Duodenal mucosa (tissue), 2 donors: ENCODE results near the gene ELF2.
"Not testable (repeated sequence)": the region's sequence is repeated elsewhere in the genome, so short reads cannot be mapped to it uniquely, and the experiment has no call there.

Source experiments
- H3K27ac ChIP-seq: one replicate; pipeline ENCODE4 v1.7.0; 2013; ENCODE audit warnings: low read depth, low read length
- H3K27me3 ChIP-seq, 2 donors: one replicate each; pipeline ENCODE4 v1.7.0; 2013; ENCODE audit warnings: low read length in 2 of 2, control low read depth in 1 of 2; ENCODE audit not compliant: insufficient read depth in 2 of 2, control insufficient read depth in 1 of 2
- H3K36me3 ChIP-seq, 2 donors: one replicate each; pipeline ENCODE4 v1.7.0; 2013; ENCODE audit warnings: low read length in 2 of 2, control low read depth in 1 of 2; ENCODE audit not compliant: insufficient read depth in 2 of 2, control insufficient read depth in 1 of 2
- H3K4me1 ChIP-seq, 2 donors: one replicate each; pipeline ENCODE4 v1.7.0; 2013; ENCODE audit warnings: low read length in 2 of 2, control low read depth in 1 of 2; ENCODE audit not compliant: insufficient read depth in 2 of 2, control insufficient read depth in 1 of 2
- H3K4me3 ChIP-seq, 2 donors: one replicate each; pipeline ENCODE4 v1.7.0; 2013; ENCODE audit warnings: low read length in 2 of 2, low read depth in 1 of 2
- H3K9ac ChIP-seq, 2 donors: one replicate each; pipeline ENCODE4 v1.7.0; 2013; ENCODE audit warnings: low read length in 2 of 2, low read depth in 1 of 2
- H3K9me3 ChIP-seq, 2 donors: one replicate each; pipeline ENCODE4 v1.7.0; 2013; ENCODE audit warnings: low read length in 2 of 2, control low read depth in 1 of 2; ENCODE audit not compliant: control insufficient read depth in 1 of 2

ELF2 gene

DNA sequence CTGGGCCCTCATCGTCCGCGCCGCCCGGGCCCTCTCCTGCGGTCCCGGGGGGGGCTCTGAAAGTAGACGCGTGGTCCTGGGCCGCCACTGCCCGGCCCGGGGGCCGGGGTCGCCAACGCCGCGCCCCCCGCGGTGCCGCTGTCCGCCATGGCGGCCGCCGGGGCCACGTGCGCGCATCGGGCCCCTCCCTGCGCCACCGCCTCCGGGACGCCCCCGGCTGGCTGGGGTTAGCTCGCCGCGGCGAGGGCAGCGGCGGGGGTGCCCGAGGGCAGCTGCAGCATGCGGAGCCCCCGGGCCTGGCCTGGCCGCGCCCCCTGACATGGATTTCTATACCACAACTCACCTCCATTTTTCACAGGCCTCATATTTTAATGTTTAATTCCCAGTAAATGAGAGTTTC, 61.8 kb downstream of the ELF2 start:
- no peaks in the 10 kb centered on the region for H3K27me3 ChIP-seq
- H3K4me3 ChIP-seq, result no peak overlapping the region
- no peak overlapping the region for H3K27ac ChIP-seq
- H3K36me3 ChIP-seq, result no peaks in the 10 kb centered on the region
- H3K9ac ChIP-seq, result no peak overlapping the region
- no peaks in the 10 kb centered on the region for H3K4me1 ChIP-seq
- no peaks in the 10 kb centered on the region for H3K9me3 ChIP-seq

GRCh38 chr4:139114795-139115194, 62.2 kb downstream of the ELF2 start:
- H3K9me3 ChIP-seq, H3K36me3 ChIP-seq, H3K9ac ChIP-seq, H3K27me3 ChIP-seq, H3K4me1 ChIP-seq, H3K27ac ChIP-seq, H3K4me3 ChIP-seq: not testable (repeated sequence)

DNA sequence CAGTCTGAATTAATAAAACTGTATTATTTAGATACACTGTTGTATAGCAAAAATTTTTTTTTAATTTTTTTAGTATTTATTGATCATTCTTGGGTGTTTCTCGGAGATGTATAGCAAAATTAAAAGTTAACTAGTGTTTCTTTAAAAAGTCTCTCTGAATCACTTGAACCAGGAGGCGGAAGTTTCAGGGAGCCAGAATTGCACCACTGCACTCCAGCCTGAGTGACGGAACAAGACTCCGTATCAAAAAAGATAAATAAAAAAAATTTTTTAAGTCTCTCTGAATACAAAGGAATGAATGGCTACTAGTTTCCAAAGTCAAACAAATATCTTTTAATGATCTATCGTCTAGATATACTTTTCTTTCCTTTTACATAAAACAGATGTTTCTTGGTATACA, 64.4 kb downstream of the ELF2 start:
- Histone ChIP-seq H3K9ac (no peak overlapping the region), H3K36me3 (no peaks in the 10 kb centered on the region), H3K27ac (no peak overlapping the region), H3K27me3 (no peaks in the 10 kb centered on the region), H3K4me3 (no peak overlapping the region), H3K4me1 (no peaks in the 10 kb centered on the region), H3K9me3 (no peaks in the 10 kb centered on the region)

GRCh38 chr4:139108567-139109128, 68.4 kb downstream of the ELF2 start:
- H3K9ac ChIP-seq, result no peak overlapping the region
- no peak overlapping the region for H3K27ac ChIP-seq
- H3K4me3 ChIP-seq, result no peak overlapping the region

DNA sequence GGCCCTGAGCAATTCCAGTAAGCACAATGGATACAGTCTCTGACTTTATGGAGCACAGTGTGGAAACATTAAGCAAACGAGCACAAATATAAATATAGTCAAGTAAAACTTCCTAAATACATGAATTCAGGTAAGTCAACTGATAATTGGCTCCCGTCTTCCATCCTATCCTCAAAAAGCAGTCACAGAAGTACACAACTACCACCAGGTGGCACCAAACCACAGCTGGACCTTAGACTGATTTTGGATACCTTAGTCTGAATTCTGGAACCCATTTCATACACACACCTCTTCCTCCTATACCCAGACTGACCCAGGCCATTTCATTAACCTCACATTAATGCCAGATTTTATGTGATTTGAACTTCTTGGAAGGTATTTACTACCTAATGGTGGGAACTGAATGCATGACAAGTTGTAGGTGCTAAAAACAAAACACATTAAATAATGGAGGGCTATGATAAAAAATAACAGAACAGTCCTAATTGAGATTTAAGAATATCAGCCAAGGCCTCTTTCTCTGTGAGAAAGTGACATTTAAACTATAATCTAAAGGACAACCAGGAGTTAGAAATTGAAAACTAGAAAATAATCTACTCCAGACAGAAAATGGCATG, 77.5 kb downstream of the ELF2 start:
- Histone ChIP-seq H3K9me3 (no peaks in the 10 kb centered on the region), H3K36me3 (no peaks in the 10 kb centered on the region), H3K27me3 (no peaks in the 10 kb centered on the region), H3K27ac (no peak overlapping the region), H3K9ac (no peak overlapping the region), H3K4me3 (no peak overlapping the region), H3K4me1 (peaks cover 0 to 10% of the 10 kb centered on the region in 2 donors)

More at GRCh38 chr4:139108567-139109128, 68.4 kb downstream of the ELF2 start:
- no peaks in the 10 kb centered on the region for H3K36me3 ChIP-seq
- no peaks in the 10 kb centered on the region for H3K9me3 ChIP-seq
- H3K27me3 ChIP-seq, result no peaks in the 10 kb centered on the region
- H3K4me1 ChIP-seq, result no peaks in the 10 kb centered on the region

DNA sequence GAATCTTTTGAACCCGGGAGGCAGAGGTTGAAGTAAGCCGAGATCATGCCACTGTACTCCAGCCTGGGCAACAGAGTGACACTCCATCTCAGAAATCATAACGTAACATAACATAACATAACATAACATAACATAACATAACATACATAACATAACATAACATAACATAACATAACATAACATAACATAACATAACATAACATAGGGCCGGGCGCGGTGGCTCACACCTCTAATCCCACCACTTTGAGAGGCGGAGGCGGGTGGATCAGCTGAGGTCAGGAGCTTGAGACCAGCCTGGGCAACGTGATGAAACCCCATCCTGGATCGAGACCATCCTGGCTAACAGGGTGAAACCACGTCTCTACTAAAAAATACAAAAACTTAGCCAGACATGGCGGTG, 84.7 kb downstream of the ELF2 start:
- Histone ChIP-seq H3K4me1 (no peaks in the 10 kb centered on the region), H3K9me3 (no peaks in the 10 kb centered on the region), H3K36me3 (no peaks in the 10 kb centered on the region), H3K9ac (no peak overlapping the region), H3K27ac (no peak overlapping the region), H3K27me3 (no peaks in the 10 kb centered on the region), H3K4me3 (no peak overlapping the region)

DNA sequence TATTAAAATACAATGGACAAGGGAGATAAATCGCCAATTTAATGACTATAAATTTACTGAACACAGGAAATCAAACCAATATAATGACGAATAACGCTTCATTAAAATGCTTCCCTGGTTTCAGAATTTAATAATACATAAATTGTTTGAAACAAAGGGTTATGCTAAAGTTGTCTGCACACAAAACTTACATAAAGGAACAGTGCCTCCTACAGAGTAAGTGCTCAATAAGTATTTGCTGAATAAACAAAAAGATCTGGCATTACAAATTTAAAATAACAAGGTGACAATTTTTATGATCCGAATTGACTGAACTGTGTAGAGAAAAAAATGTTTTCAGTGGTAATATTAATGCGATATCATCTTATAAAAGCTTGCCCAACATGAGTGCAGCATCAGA, 91.9 kb downstream of the ELF2 start:
- no peaks in the 10 kb centered on the region for H3K36me3 ChIP-seq
- H3K4me3 ChIP-seq, result peak overlapping the region; percentile 97 to 99
- H3K27ac ChIP-seq, result no peak overlapping the region
- H3K27me3 ChIP-seq, result no peaks in the 10 kb centered on the region
- peak overlapping the region in 1 of 2 donors; percentile 87 for H3K9ac ChIP-seq
- no peaks in the 10 kb centered on the region for H3K9me3 ChIP-seq
- peaks cover 17 to 20% of the 10 kb centered on the region in 2 donors for H3K4me1 ChIP-seq

- Histone ChIP-seq H3K27me3 (no peaks in the 10 kb centered on the region), H3K9ac (peak overlapping the region; percentile 21 to 87), H3K27ac (peak overlapping the region; percentile 98), H3K4me1 (peaks cover 17 to 20% of the 10 kb centered on the region in 2 donors), H3K36me3 (no peaks in the 10 kb centered on the region), H3K9me3 (no peaks in the 10 kb centered on the region), H3K4me3 (peak overlapping the region; percentile 97 to 99)
These were observed 92.3 kb downstream of the ELF2 start for GRCh38 chr4:139084804-139085093.

DNA sequence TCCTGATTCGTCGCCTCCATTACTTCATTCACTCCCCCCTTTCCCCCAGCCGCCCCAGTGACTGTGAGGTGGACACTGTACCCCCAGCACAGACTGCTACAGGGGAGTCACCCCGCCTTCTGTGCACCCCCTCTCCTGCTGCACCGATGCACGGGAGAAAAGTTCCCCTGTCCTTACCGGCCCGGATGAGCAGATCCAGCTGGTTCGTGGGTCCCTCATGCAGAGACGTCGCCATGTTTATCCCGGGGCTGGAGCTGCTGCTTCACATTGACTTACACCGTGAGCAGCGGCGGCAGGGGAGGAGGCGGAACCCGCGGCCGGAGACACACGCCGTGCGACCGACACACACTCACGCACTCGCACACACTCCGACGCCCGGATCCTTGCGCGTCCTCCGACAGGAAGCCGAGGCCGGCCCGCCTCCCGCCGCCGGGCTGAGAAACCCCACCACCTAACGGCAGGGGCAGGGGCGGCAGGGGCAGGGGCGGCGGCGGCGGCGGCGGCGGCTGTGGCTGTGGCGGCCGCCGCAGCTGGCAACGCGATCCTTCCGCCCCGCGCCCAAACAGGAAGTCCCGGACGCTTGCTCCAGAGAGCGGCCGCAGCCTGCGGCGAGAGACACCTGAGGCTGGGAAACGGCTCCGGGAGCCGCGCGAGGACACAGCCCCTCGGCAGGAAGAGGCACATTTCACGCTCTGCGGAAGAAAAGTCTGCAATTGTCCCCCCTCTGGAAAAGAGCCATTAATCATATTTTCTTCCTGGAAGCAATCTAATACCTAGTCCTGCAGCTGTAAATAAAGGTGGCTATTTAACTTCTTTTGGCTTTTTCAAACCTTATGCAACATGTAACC, 92.8 kb downstream of the ELF2 start:
- Histone ChIP-seq H3K27ac (peak overlapping the region; percentile 98), H3K9me3 (no peaks in the 10 kb centered on the region), H3K9ac (peak overlapping the region; percentile 68 to 95), H3K4me1 (peaks cover 17 to 20% of the 10 kb centered on the region in 2 donors), H3K36me3 (no peaks in the 10 kb centered on the region), H3K4me3 (peak overlapping the region; percentile 97 to 99), H3K27me3 (no peaks in the 10 kb centered on the region)

- H3K9ac ChIP-seq, result peak overlapping the region; percentile 68 to 95
- H3K4me3 ChIP-seq, result peak overlapping the region; percentile 97 to 99
- H3K27me3 ChIP-seq, result no peaks in the 10 kb centered on the region
- H3K27ac ChIP-seq, result peak overlapping the region; percentile 98
- no peaks in the 10 kb centered on the region for H3K9me3 ChIP-seq
- peaks cover 17 to 20% of the 10 kb centered on the region in 2 donors for H3K4me1 ChIP-seq
- H3K36me3 ChIP-seq, result no peaks in the 10 kb centered on the region
These were observed 93.4 kb downstream of the ELF2 start for GRCh38 chr4:139083607-139083955.
